K562 (cell line): ENCODE results near the gene ATP2A3. TPM values are rescaled to one million over a fixed set of nuclear protein-coding genes. Genes with fewer than 3 reads are reported as not detected.

Source experiments
- ATAC-seq: fragments of 200-7000 bp; cut with Tn5 transposase; 3 replicates; pipeline ENCODE4 v1.9.1; 2020; ENCODE audit warnings: moderate library complexity
- BruUV-seq: library from RNA; stranded (reverse); fragments of 400-500 nt; replicated peaks from 2 replicates; lab custom pipeline; 2021; lab: Mats Ljungman, UMichigan
- CTCF ChIA-PET: fragments of 300-600 bp; formaldehyde crosslinking; extraction: SDS; loops from one replicate; lab custom pipeline; 2021; ENCODE audit warnings: low intra/inter-chr PET ratio; lab: Yijun Ruan, JAX
- POLR2A ChIA-PET: fragments of 300-600, 350-650 bp; sonication (Branson Sonifier 250); formaldehyde crosslinking; extraction: SDS; loops from one replicate; lab custom pipeline; 2021; ENCODE audit warnings: antibody characterized with exemption, inconsistent platforms; lab: Yijun Ruan, JAX
- DNase-seq, 4 experiments: peaks; one replicate each; pipeline versions ENCODE4 v3.0.0 to v3.0.0-alpha.2; 2011 to 2018; ENCODE audit warnings: low spot score in 3 of 4, mixed read lengths in 3 of 4; ENCODE audit errors: extremely low read depth in 1 of 4
- FAIRE-seq: peaks from 2 replicates; lab custom pipeline; 2011; peaks lifted over from hg19 to GRCh38; lab: Jason Lieb, UNC
- H2AFZ ChIP-seq: 2 replicates; pipeline ENCODE4 v1.6.0; 2011; ENCODE audit warnings: low read depth, low read length, control low read depth, inconsistent platforms
- H3K27ac ChIP-seq: fragments of 200-600 bp; 3 replicates; pipeline ENCODE4 v1.8.0; 2011; ENCODE audit warnings: low read depth, mild to moderate bottlenecking, control low read depth, inconsistent platforms, low read length, moderate library complexity, mixed read lengths; ENCODE audit errors: extremely low read depth
- H3K27me3 ChIP-seq, 2 experiments: fragments of 300-600 bp in 1 of 2; 2 replicates in 1 of 2; 3 replicates in 1 of 2; pipeline versions ENCODE4 v1.6.0 to v1.8.0; 2011; ENCODE audit warnings: inconsistent platforms in 2 of 2, low read length in 2 of 2, mild to moderate bottlenecking in 1 of 2, mixed read lengths in 1 of 2, moderate library complexity in 1 of 2; ENCODE audit not compliant: control insufficient read depth in 2 of 2, insufficient read depth in 2 of 2
- H3K36me3 ChIP-seq: fragments of 300-600 bp; 3 replicates; pipeline ENCODE4 v1.8.0; 2011; ENCODE audit warnings: mild to moderate bottlenecking, low read length, inconsistent platforms; ENCODE audit not compliant: control insufficient read depth, insufficient read depth
- H3K4me1 ChIP-seq, 2 experiments: fragments of 200-600 bp in 1 of 2; replicated peaks in 1 of 2; 2 replicates in 1 of 2; 3 replicates in 1 of 2; pipeline versions ENCODE4 v1.5.1 to v1.8.0; 2011; ENCODE audit warnings: inconsistent platforms in 2 of 2, low read length in 2 of 2, mild to moderate bottlenecking in 1 of 2, mixed read lengths in 1 of 2, moderate library complexity in 1 of 2; ENCODE audit not compliant: control insufficient read depth in 2 of 2, insufficient read depth in 2 of 2
- H3K4me2 ChIP-seq: 2 replicates; pipeline ENCODE4 v1.6.1; 2011; ENCODE audit warnings: low read length, control low read depth, inconsistent platforms, mixed read lengths; ENCODE audit not compliant: insufficient read depth
- H3K4me3 ChIP-seq: fragments of 200-600 bp; sonication (generic), shearing (Covaris generic); 2 replicates; pipeline ENCODE4 v1.5.1; 2016; ENCODE audit warnings: control low read depth, inconsistent platforms
- H3K79me2 ChIP-seq: fragments of 200-600 bp; 3 replicates; pipeline ENCODE4 v1.8.0; 2011; ENCODE audit warnings: low read length, inconsistent platforms; ENCODE audit not compliant: control insufficient read depth, insufficient read depth
- H3K9ac ChIP-seq, 2 experiments: 2 replicates each; pipeline versions ENCODE4 v1.6.0 to v1.6.1; 2011; ENCODE audit warnings: low read depth in 2 of 2, low read length in 2 of 2, control low read depth in 1 of 2, inconsistent platforms in 1 of 2, mild to moderate bottlenecking in 1 of 2, mixed read lengths in 1 of 2; ENCODE audit not compliant: insufficient read depth in 1 of 2
- H3K9me1 ChIP-seq: one replicate; pipeline ENCODE4 v1.6.0; 2011; ENCODE audit warnings: inconsistent platforms, mild to moderate bottlenecking, low read length, moderate library complexity; ENCODE audit not compliant: control insufficient read depth, insufficient read depth
- H3K9me3 ChIP-seq: replicated peaks from 2 replicates; pipeline ENCODE4 v1.5.1; 2011; ENCODE audit warnings: low read depth, low read length, inconsistent platforms; ENCODE audit not compliant: control insufficient read depth, insufficient read depth
- H4K20me1 ChIP-seq: replicated peaks from 2 replicates; pipeline ENCODE4 v1.6.1; 2011; ENCODE audit warnings: low read length, inconsistent platforms, mixed read lengths; ENCODE audit not compliant: control insufficient read depth, insufficient read depth
- BMI1 ChIP-seq: fragments of 150-350 bp; IDR thresholded peaks from 2 replicates; pipeline ENCODE4 v1.6.1; 2014; ENCODE audit warnings: low read length
- CTCF ChIP-seq, 3 experiments: IDR thresholded peaks in 2 of 3; conservative IDR thresholded peaks in 1 of 3; 2 replicates each; pipeline ENCODE4 v1.5.1; 2011 to 2012; ENCODE audit warnings: low read length in 3 of 3, mild to moderate bottlenecking in 3 of 3, control low read depth in 2 of 3, improper control_type of control experiment in 1 of 3, inconsistent platforms in 1 of 3, low read depth in 1 of 3, mixed read lengths in 1 of 3, moderate library complexity in 1 of 3; ENCODE audit not compliant: insufficient read depth in 2 of 3
- RAD21 ChIP-seq, 2 experiments: fragments of 250-450 bp in 1 of 2; fragments of 450-650 bp in 1 of 2; sonication (Bioruptor Pico) in 1 of 2; formaldehyde crosslinking in 1 of 2; IDR thresholded peaks in 1 of 2; conservative IDR thresholded peaks in 1 of 2; 2 replicates each; pipeline versions ENCODE4 v1.4.0 to v1.8.0; 2020 to 2022; ENCODE audit warnings: mild to moderate bottlenecking in 2 of 2, moderate library complexity in 1 of 2
- ZBTB7A ChIP-seq: IDR thresholded peaks from 2 replicates; pipeline ENCODE4 v1.6.1; 2011; ENCODE audit warnings: low read depth, mild to moderate bottlenecking, low read length, moderate library complexity, borderline replicate concordance; ENCODE audit not compliant: control insufficient read depth
- WGBS: fragments of 100-300 bp; shearing (Covaris generic); methylation state at CpG from one replicate; pipeline ENCODE4 v1.1.6; 2016; ENCODE audit warnings: low coverage, mixed read lengths; ENCODE audit not compliant: insufficient coverage; ENCODE audit errors: missing lambda C conversion rate; 5-methylcytosine and 5-hydroxymethylcytosine counted together
- in situ Hi-C: fragments of 300-500 bp; cut with MboI; formaldehyde crosslinking; loops from 4 replicates; pipeline ENCODE4 v1.15.0; 2018; ENCODE audit warnings: inconsistent platforms, mixed read lengths
- intact Hi-C: fragments of 100-400 bp; cut with micrococcal nuclease; formaldehyde crosslinking; loops from 2 replicates; pipeline ENCODE4 v1.14.2; 2022
- polyA plus RNA-seq, 8 experiments: library from polyadenylated mRNA; depleted of rRNA in 4 of 8; stranded (reverse) in 5 of 8; unstranded in 3 of 8; fragments of >200 nt; fragmentation: Nextera tagmentation in 2 of 8; fragmentation: Illumina TruSeq in 1 of 8; extraction: Ambion mirVana in 2 of 8; extraction: Trizol in 1 of 8; gene quantifications; 2 replicates each; pipeline versions ENCODE4 v1.2.1 to v1.2.3, GENCODE V29; 2011 to 2014; ENCODE audit warnings: inconsistent platforms in 1 of 8, missing spikeins in 1 of 8
- total RNA-seq, 7 experiments: library from RNA; depleted of rRNA in 6 of 7; stranded (reverse); fragments of >200 nt in 6 of 7; fragmentation: Illumina TruSeq in 2 of 7; extraction: Trizol in 2 of 7; gene quantifications; 2 replicates each; pipeline versions ENCODE4 v1.2.1 to v1.2.3, GENCODE V29; 2011 to 2021; ENCODE audit warnings: low replicate concordance in 1 of 7

Gene ATP2A3
- total and polyA plus RNA-seq, 9 of the 15 experiments (the other 6 are each of a cell fraction or from before 2014, with no cell fraction given) = 0.65 to 103 (median 31.3) TPM

GRCh38 chr17:4008082-4008435 is 43.8 kb upstream of the ATP2A3 start:
- CTCF ChIA-PET = interaction anchor here (0.6 kb wide), 1 partner anchor 15 kb away, joined by 6 read pairs; no protein-coding TSS in a partner anchor
- H3K4me3 ChIP-seq = no peak overlapping the region
- peak; percentile 41 to 48 (median 44); a peak in 5 of 6 replicates for TF ChIP-seq CTCF (IDR thresholded peaks at IDR 0.05 in 2 of 3, conservative IDR thresholded peaks at IDR 0.05 in 1 of 3; ENCODE audit: insufficient read depth in 2 of 3, low read depth in 1 of 3, low read length in 3 of 3)
- TF ChIP-seq RAD21 (CRISPR knock-in tag; conservative IDR thresholded peaks at IDR 0.05 in 1 of 2, IDR thresholded peaks at IDR 0.05 in 1 of 2) = peak in 1 of 2 experiments; percentile 47; a peak in 2 of 4 replicates
- TF ChIP-seq ZBTB7A = peak; percentile 42; the same call in 1 of the 2 replicates
- no peak for TF ChIP-seq BMI1
- TF ChIP-seq, all 486 proteins: peak for 3
- 46% methylated on average over 6 of the region's 6 CpGs for WGBS
- H3K9me1 ChIP-seq = peaks cover 4% of the 10 kb centered on the region
- DNase-seq (peak in 3 of 4 experiments; percentile 17 to 32 (median 28)), FAIRE-seq (peak; percentile 65), ATAC-seq (no peak)
- no peaks in the 10 kb centered on the region for H4K20me1 ChIP-seq
- in situ Hi-C loops = loop anchor here (10.0 kb wide), 1 partner anchor 93 kb away; the partner anchor contains the start of gene P2RX1
- H3K4me1 ChIP-seq = peaks cover 33 to 53% of the 10 kb centered on the region in 2 experiments
- BruUV-seq = no TSS peak
- H3K9me3 ChIP-seq = no peaks in the 10 kb centered on the region
- H3K9ac ChIP-seq = no peak overlapping the region
- POLR2A ChIA-PET = interaction anchor here (2.9 kb wide), 1 partner anchor 9 kb away, joined by 11 read pairs; no protein-coding TSS in a partner anchor
- H2AFZ ChIP-seq = no peak overlapping the region
- H3K4me2 ChIP-seq = no peak overlapping the region
- no peak overlapping the region for H3K27ac ChIP-seq
- intact Hi-C loops = loop anchor here (10.0 kb wide), 1 partner anchor 163 kb away; the partner anchor contains the start of gene NCBP3
- no peaks in the 10 kb centered on the region for H3K27me3 ChIP-seq
- no peaks in the 10 kb centered on the region for H3K79me2 ChIP-seq
- peaks cover 48% of the 10 kb centered on the region; the same call in 2 of the 3 replicates for H3K36me3 ChIP-seq
